CD4-positive, alpha-beta T cell treated with Interleukin-15 for 4 hours (primary cell): ENCODE results near the gene LRWD1.

Experiments
- DNase-seq: peaks from one replicate; pipeline ENCODE4 v3.0.0-alpha.2; 2020; ENCODE audit warnings: low spot score

The LRWD1 gene

DNA sequence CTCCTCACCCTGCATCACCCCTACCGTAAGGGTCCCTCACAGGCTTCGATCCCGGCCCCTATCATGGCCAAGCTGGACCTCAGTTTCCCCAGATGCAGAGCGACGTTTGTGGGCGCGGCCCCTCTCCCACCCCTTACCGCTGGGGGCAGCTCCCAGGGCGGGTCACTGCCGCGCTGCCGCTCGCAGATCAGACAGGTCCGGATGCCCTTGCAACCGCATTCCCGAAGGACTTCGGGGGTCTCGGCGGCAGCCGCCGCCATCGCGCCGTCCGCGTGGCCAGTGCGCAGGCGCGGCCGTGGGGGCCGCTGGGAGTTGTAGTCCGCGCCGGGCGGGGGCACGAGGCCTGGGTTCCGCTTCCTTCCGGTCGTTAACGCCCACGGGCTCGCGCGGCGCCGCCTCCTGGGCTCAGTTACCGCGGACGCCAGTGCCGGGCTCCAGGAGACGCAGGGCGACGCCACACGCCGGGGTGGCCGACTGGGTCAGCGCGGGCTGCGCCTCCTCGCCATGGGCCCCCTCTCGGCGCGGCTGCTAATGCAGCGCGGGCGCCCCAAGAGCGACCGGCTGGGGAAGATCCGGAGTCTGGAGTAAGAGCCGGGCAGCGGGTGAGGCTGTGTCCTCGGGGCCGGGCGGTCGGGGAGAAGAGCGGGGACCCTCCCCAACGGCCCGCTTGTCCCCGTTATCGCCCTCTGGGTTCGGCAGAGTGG, at the start of gene LRWD1, which contains the start of gene ALKBH4:
LRWD1 (plus strand) TSS at position 408 of the 704 bp plus-strand sequence; CDS start at position 505, 97 bp downstream.
ALKBH4 (minus strand) TSS at position 287 of the 704 bp plus-strand sequence; CDS start at position 260, 27 bp downstream.
- peak; percentile 95 for DNase-seq

DNA sequence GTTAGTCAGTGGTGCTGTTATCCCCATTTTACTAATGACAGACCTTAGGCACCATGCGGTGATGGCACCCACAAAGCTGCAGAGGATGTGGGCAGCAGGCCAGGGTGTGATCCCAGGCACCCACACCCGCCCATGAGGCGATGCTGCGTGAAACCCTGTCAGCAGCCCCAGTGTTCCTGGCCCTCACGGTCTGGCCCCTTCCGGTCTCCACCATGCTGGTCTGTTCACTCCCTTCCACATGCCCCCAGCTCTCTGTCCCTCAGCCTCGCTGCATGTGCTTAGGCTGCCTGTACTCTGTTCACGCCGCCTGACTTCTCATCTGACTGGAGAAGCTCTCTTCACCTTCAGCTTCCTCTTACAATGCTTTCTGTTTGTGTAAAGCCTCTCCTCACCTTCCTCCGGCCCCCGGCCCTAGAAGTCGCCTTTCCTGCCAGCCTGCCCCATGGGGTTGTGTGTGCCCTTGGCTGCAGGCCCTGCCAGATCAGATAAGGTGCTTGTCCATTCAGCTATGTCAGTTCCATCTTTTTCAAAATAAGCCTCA, 49.0 kb upstream of the LRWD1 start:
- DNase-seq = peak; percentile 60

DNA sequence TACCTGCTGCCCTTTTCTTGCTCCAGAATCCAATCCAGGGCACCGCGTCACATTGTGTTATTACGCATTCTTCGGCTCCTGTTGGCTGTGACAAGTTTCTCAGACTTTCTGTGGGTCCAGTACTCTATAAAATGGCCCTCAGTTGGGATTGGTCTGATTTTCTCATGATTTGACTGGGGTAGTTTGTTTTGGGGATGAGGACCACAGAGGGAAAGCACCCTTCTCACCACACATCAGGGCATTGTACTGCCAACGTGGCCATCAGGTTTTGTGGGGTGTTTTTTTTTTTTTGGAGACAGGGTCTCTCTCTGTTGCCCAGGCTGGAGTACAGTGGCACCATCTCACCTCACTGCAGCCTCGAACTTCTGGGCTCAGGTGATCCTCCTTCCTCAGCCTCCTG, 48.4 kb upstream of the LRWD1 start:
- no peak for DNase-seq

DNA sequence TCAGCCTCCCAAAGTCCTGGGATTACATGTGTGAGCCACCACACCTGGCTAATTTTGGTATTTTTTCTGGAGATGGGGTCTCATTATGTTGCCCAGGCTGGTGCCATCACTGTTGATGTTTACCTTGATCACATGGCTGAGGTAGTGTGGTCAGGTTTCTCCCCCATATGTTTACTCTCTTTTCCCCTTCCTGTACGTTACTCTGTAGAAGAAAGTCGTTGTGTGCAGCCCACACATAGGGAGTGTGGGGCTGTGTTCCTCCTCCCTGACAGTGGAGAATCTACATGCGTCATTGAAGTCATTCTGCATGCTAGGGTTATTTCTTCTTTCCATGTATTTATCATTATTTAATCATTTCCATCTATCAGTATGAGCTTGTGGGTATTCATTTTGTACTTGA, 47.7 kb upstream of the LRWD1 start:
- DNase-seq = no peak

DNA sequence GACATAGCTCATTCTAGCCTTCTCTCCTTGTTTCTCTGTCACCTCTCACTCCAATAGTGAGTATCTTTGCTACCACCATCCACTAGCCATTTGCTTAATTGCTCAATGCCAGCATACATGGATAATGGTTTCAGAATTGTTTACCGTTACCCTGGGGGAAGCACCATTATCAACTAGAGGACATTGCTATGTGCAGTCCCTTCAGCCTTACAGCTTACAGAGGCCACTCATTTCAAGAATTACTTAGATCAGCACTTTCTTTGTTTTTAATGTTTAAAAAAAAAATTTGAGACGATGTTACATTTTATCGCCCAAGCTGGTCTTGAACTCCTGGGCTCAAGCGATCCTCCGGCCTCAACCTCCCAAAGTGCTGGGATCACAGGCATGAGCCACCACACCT, 46.2 kb upstream of the LRWD1 start:
- no peak for DNase-seq

DNA sequence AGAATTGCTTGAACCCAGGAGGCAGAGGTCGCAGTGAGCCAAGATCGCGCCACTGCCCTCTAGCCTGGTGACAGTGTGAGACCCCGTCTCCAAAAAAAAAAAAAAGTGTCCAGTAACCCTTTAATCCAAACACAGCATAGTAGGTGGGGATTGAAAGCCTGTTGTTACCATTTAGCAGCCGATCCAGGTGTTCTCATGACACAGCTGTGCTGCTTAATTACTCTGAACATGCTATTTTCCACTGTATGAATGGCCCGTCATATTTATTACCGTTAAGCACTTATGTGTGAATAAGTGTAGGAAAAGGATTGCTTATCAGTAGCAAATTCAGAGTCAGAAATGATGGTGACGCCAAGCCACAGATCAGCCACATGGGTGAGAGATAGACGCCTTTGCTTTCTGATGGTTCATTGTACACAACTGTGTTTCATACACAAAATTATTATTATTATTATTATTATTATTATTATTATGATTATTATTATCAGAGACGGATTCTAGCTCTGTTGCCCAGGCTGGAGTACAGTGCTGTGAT, 43.0 kb upstream of the LRWD1 start:
- DNase-seq = no peak

DNA sequence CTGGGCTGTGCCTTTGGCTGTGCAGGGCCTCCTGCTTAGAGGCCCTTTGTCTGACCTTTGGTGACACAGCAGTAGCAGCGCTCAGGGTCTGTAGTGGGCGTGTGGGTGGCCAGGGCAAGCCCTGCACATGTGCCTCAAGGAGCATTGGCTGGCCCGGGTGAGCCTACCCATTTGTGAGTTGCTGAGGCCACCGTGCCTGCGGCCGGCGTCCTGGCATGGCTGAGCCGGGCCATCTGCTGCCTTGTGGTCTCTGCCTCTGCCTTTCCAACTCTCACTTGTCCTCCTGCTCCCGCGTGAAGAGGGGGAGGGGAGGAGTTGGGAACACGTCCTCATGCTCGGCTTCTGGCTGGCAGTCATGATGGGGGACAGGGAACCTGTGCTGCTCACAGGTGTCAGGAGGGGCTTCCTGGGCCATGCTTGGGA, 40.6 kb upstream of the LRWD1 start:
- no peak for DNase-seq

DNA sequence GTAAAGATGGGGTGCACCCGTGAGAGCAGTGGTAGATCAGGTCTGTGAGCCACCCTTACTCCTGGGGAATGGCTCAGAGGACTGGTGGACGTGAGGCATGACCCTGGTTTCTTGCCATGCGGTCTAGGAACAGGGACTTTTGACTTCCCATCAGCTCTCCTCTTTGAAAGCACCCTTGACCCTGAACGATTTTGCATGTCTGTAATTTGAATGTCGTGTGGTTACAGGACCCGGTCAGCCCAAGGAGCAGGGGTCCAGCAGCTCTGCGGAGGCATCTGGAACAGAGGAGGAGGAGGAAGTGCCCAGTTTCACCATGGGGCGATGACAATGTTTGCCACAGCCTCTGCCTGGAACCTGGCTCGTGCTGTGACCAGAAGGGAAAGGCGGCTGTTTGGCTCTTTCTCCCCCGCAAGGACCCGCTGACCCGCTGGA, 40.0 kb upstream of the LRWD1 start:
- DNase-seq = no peak

DNA sequence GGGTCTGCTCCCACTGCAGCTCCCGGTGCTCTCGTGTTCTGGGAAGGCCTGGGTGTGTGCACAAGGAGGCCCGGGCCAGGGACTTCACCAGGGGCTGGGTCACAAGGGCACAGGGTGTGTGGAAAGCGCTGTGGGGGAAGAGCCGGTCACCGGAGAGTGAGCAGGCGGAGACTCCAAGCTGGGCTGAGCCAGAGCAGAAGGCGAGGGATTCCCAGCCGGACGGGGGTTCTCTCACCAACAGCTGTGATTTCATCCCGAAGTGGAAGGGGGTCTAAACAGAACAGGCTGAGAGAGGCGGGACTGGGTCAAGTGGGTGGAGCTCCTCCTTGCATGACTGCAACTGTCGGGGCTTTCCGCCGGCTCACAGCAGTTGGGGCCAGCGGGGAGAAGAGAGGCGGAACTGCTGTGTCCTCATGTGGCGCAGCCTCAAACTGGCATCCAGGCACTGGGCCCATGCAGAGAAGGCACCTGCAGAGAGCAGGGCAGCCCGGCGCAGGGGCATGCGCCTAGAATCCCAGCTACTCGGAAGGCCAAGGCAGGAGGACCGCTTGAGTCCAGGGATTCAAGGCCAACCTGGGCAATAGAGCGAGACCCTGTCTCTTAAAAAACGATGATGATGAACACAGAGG, 39.0 kb upstream of the LRWD1 start:
- peak; percentile 87 for DNase-seq

DNA sequence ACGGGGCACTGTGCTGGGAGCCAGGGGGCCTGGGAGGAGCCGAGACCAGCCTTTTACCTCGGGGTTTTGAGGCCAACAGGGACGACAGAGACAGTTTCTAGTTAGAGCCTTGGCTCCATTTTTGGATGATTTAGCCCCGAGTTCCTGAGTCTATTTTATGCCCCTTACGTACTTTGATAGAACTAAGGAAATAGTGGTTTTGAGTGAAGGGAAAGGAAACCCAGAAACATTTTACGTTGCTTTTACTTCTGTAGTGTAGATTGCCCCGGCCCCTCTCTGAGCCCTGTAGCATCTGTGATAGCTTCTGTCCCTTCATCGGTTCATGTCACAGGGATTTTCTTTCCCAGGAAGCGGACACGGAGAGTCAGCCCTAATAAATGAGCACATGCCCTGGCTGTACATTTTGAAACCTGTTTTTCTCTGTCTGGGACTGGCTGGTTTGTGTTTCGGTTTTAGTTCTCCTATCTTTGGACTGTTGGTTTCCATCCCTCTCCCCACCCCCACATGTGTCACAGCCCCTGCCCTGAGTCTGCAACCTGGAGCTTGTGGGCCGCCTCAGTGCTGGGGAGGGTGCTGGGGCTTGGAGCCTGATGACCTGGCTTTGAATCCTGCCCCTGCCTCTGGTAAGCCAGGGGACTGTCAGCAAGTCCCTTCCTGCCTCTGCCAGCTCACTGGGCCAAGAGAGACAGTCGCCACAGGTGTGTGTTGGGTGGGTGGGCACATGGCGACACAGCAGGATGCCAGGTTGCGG, 38.3 kb upstream of the LRWD1 start:
- peak; percentile 74 for DNase-seq

DNA sequence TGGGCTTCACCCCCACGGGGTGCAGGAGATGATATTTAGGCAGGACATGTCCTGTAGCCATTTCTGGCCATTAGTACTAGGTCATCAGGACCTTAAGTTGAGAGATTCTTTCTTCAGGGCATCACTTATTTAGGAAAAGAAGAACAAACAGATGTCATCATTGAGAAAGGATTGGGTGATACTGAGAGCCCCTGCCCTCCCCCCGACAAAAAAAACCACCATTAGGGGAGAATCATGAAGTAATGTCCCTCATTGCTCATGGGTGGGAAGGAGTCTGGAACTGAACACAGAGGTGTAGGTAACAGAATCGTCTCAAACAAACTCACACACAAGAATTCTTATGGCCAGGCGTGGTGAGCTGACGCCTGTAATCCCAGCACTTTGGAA, 37.8 kb upstream of the LRWD1 start:
- no peak for DNase-seq

DNA sequence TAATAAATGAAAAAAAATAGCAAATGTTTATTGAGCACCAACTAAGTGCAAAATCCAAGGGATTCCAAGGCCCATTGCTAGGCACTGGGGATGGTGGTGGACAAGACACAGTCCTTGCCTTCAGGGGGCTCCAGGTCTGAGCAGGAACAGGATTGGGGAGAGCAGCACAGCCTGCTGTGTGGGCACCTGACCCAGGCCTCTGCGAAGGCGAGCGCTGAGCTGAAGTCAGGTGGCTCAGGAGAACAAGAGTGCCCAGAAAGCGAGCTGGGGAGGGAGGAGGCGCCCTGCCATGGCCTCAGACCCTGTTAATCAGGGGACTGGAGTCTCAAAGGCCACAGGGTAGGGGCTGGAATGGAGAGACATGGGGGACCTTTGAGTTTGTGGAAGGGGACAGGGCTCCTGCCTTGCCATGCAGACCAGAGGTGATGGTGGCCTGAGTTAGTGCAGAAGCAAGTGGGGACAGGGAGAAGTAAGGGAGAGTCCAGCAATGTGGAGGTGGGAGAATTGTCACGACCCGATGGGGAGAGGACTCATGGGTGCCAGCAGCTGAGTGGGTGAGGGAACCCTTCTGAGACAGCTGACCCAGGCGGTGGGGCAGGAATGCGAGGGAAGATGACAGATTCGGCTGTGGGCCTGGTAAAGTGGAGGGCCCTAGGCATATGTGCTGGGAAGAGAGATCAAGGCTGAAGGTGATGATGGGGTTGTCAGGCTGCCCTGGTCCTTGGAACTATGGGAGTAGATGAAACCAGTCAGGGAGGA, 35.5 kb upstream of the LRWD1 start:
- no peak for DNase-seq

DNA sequence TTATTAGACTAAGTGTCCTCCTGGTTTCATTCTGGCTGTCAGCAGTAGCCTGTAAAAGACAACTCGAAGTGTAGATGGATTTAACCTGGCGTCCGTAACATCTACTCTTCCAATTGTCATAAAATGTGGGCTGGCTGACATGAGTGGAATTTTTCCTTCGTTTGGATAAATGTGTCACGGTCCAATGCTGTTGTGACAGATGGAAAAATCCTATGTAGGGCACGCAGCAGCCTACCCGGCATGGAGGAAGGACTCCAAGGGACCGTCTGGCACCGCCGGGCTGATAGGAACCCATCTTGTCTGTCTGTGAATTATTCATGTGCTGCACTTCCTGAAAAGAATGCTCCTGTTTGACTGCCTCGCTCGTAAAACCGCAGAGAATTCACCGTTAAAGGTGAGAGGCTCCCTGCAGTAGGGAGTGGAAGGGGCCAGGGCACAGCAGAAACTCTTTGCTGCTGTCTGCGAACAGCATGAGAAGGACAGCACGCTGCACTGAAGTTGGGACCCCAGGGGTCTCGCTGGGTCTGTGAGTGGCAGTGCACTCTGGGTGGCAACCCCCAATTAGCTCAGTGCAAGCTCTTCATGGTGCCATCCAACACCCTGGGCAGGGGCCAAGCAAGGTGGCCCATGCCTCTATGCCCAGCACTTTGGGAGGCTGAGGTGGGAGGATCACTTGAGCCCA, 33.0 kb upstream of the LRWD1 start:
- DNase-seq = peak; percentile 77

DNA sequence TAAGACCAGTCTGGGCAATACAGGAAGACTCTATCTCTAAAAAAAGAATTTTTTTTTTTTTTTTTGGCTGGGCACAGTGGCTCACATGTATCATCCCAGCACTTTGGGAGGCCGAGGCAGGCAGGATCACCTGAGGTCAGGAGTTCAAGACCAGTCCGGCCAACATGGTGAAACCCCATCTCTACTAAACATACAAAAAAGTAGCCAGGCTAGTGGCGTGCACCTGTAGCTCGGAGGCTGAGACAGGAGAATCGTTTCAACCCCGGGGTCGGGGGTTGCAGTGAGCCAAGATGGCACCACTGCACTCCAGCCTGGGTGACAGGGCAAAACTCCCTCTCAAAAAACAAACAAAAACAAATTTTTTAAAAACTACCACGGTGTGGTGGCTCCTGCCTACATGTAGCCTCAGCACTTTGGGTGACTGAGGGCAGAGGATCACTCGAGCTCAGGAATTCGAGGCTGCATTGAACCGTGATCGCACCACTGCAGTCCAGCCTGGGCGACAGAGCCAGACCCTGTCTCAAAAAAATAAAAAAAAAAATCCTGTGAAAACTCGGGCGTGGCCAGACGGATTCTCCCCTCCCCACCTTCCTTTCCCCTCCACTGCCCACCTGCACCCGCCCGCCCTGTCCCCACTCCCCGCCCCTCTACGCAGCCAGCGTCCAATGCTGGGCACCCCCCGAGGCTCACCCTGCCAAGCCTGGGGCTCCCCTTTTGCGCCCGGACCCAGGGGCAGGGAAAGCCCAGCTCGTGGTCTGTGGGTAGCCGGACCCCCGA, 32.2 kb upstream of the LRWD1 start:
- DNase-seq = peak; percentile 6

DNA sequence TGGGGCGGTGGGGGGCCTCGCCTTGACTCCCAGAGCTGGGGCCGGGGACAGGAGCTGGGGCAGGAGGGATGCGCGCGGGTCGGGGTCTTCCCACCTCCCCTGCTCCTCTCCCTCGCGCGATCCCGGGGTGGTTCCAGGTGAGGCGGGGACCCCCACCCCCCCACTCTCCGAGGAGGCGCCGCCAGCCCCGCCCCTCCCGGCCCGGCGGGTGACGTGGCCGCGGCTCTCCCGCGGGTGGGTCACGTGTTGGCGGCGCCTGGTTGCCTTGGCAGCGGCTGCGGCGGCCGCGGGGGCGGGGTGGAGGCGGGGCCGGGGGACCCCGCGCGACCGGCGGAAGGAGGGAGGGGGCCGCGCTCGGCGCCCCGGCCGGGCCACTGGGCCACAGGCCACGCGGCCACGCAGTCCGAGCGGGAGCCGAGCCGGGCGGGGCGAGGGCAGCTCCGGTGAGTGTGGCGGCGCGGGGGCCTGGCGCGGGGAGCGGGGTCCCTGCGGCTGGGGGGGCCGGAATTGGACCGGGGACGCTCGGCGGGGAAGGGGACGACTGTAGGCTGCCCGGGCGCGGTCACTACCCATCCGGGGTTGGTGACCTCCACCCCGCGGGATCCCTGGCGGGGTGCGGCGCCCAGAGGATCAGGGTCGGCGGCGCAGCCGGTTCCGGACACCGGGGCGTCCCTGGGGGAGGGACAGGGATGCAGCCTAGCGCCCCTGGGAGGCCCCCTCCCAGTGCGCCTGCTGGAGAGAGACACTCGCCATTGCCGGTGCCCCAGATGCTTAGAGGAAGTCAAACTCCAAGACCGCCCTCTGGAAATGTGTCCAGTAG, 31.4 kb upstream of the LRWD1 start, which contains the start of gene ORAI2:
ORAI2 (plus strand) TSS at position 357 of the 820 bp plus-strand sequence. CDS start 5,382 bp downstream, outside the sequence.
- DNase-seq = peak; percentile 89

DNA sequence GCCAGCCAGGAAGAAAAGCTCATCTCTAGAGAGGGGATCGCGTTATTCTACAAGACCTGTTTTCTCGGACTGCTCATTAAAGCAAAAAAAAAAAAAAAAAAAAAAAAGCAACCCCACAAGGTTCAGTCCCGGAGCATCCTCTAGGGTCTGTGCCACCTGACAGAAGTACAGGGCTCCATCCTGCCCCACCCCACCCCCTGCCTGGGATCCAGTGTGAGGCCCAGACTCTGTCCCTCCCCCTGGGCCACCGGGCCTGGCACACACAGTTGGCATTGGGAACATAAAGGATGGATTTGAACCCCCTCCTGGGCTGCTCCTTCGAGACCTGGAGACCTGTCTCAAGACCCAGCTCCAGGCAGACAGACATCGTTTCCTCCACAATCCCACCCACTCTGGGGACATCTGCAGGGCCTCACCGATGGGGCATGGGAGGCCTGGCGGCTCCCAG, 30.7 kb upstream of the LRWD1 start:
- DNase-seq = peak; percentile 18

DNA sequence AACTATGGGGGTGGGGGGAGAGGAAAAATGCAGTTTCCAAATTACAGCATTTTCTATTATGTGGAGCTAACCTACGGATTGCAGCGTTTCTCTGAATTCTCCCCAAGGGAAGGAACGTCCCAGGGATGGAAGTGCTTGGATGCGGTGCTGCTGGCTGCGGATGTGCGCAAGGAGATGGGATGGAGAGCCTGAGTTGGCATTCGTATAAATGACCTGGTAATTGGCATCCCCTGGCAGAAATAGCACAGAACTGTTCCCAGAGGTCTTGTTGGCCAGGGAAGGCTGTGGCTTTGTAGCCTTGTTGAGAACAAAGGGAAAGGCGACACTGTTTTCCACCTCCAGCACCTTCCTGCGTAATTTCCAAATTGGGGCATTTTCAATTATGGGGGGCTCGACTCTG, 28.7 kb upstream of the LRWD1 start:
- no peak for DNase-seq

DNA sequence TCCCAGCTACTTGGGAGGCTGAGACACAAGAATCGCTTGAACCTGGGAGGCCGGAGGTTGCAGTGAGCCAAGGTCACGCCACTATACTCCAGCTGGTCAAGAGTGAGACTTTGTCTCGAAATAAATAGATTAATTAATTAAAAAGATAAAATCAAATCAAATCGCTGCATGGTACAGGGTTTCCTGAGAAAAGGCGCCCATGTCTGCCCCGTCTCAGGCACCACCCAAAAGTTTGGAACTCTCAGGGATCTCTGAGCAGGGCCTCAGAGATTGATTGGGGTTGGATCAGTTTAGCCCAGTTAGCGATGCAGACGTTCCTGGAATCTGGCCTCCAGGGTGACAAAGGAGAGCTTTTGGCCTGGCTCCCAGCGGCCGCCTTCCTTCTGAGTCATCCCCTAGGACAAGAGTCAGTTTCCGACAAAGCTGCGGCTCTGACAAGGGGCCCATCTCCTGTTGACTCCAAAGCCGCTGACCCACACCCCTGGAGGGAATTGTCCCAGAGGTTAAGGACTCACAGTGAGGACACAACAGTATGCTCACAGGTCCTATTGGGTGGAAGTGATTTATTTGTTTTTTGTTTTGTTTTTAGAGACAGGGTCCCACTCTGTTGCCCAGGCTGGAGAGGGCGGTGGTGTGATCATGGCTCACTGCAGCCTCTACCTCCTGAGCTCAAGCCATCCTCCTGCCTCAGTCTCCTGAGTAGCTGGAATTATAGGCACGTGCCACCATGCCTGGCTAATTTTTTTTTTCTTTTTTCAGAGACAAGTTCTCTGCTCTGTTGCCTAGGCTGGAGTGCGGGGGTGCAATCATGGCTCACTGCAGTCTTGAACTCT, 24.6 kb upstream of the LRWD1 start:
- DNase-seq = no peak
